ENCODE measurements around the gene ELMOD1.
"Not testable (repeated sequence)": the region's sequence is repeated elsewhere in the genome, so short reads cannot be mapped to it uniquely, and the experiment has no call there.

The ELMOD1 gene

DNA sequence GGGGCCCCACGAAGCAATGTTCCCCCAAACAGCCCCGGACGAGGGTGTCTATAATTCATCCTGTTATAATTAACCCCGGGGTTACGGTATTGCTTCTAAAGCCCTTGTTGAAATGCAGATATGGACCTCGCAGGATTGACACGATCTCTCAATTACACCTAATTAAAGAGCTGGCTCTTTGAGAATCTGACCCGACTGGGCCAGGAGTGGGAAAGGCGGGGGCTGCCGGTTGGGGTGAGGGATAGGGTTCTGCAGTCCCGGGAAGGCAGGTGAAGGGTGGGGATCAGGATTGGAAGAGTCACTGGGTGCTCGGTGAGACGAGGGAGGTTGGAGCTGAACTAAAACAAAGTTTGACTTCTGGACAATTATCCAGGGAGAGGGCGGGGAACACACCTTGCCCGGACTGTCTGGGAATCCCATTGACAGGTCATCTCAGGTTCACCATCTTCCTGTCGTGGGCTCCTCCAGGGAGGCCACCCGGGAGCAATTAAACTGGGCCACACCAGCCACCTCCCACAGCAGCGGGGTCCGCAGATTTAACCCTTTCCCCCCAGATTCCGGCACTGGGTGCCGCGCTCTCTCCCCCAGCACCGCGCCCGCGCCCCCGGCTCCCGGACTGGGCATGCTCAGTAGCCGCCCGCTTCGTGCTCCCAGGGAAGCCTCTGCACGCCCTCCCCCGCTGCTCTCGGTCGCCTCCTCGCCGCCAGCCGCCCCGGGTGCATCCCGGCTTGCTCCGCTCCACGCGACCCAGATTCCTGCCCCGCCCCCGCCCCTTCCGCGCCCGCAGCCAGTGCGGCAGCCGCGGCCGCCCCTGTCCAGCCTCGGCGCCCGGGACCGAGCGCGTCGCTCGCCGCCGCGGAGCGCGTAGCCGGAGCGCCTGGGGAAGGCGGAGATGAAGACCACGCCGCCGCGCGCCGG is at the start of gene ELMOD1:
ELMOD1 (plus strand) TSS at position 688 of the 918 bp plus-strand sequence. CDS start 27,043 bp downstream, outside the sequence.
- DNase-seq (ENCODE audit: low read depth in 2 of 2): no peak

- no peak for DNase-seq (ENCODE audit: low read depth in 2 of 2)
Observed at GRCh38 chr11:107545101-107545514, 45.8 kb upstream of the ELMOD1 start.

GRCh38 chr11:107547961-107548360 is 43.0 kb upstream of the ELMOD1 start:
- no peak for DNase-seq (ENCODE audit: low read depth in 2 of 2)

GRCh38 chr11:107549253-107549953 is 41.5 kb upstream of the ELMOD1 start:
- DNase-seq (ENCODE audit: low read depth in 2 of 2): no peak

DNA sequence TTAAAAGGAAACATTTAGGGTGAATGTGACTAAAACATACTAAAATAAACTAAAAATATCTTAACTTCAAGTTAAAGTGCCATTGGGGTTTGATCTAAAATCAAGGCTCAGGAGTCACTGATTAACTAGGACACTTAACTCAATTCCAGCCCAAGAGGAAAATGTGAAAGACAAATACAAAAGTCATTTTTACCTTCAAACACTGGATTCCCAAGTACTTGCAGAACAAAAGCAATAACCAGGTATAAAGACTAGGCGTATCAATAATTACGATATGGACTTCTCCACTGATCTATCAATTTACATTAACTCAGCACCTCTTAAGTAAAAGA is 41.0 kb upstream of the ELMOD1 start:
- no peak for DNase-seq (ENCODE audit: low read depth in 2 of 2)

DNA sequence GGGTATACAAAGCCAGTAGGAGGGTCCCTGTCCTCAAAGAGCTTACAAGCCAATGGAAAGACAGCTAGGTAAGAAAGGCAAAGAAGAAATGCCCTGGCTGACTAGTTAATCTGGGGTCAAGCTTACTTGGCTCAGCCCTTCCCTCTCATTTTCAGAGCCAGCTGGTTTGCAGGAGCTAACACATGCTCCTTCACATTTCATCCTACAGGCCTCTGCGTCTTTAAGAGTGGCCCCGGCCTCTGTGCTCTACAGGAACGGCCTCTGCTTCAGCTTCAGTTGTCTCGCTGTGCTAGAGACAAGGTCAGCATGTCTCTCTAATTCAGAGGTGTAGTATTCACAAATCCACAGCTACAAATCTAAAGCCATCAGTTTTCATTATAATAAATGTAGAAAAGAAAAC is 40.6 kb upstream of the ELMOD1 start:
- DNase-seq (ENCODE audit: low read depth in 2 of 2): no peak

DNA sequence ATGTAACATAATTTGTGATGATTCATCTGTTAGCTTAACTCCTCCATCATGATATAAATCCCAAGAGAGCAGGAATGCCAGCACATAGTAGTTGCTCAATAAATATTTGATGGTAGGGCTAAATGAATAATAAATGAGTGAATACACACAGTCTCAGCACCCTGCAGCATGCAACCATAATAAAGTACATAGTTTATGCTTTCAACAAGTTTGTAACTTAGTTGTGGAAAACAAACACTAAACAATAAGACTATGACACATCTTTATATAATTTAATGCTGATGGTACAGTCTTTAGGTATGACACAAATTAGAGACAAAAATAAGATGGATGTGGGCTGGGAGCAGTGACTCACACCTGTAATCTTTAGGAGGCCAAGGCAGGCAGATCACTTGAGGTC is 29.3 kb upstream of the ELMOD1 start:
- DNase-seq (ENCODE audit: low read depth in 2 of 2): peak; percentile 59 to 63

DNA sequence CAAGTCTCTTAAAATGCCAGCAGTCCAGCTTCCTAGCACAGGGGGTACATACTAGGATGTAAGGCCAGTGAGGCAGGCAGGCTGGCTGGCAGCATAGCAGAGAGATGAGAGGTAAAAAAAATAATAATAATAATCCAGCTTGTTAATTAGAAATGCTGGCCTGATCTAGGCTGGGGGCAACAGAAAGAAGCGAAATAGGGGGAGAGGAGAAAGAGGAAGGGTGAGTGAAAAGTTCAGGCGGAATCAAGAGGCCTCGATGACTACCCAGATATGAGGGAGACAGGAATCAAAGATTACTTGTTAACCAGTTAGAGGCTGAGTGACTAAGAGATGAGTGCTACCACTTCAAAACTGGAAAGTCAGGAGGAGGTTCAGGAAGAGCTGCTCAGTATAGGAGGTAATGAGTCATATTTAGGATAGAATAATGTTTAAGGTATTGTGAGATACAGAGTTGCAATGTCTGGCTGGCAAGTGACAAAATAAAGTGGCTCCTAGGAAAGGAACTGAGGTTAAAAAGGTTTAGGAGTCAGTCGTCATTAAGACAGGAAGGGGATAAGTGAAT is 28.2 kb upstream of the ELMOD1 start:
- DNase-seq (ENCODE audit: low read depth in 2 of 2): peak; percentile 52 to 58

- no peak for DNase-seq (ENCODE audit: low read depth in 2 of 2)
Observed at GRCh38 chr11:107563702-107564101, 27.2 kb upstream of the ELMOD1 start.

- no peak for DNase-seq (ENCODE audit: low read depth in 2 of 2)
Observed at GRCh38 chr11:107564877-107565218, 26.1 kb upstream of the ELMOD1 start.

DNA sequence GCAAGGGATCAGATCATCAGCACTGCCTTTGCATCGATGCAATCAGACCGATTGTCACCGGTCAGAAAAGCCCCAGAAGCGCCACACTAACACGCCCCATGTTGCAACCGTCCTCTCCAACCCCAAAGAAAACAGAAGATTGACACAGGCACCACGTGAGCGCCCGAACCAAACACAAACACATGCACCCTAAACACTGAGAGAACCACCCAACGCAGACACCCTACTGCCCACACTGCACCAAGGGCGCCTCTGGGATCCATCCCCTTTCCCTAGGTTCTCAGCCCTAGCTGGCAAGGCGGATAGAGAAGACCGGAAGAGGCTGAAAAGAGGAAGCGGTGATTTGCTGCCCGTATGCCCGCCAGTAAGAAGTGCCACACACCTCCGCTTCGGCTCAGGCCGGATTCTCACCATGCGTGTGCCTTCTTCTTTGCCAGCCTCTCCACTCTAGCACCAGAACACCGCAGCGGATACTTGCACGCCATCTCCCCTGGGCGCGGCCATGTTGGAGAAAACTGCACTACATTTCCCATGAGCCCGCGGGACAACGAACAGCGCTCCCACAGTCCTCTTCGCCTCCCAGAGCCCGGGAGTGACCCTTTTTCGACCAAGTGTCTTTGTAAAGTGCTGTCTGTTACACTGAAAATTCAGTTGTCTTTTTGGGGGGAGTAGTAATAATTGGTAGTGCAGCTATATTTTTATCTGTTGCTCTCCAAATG is 25.6 kb upstream of the ELMOD1 start, which contains the start of gene ALKBH8:
ALKBH8 (minus strand) TSS at position 517 of the 719 bp plus-strand sequence. CDS start 4,842 bp downstream, outside the sequence.
- DNase-seq (ENCODE audit: low read depth in 2 of 2): no peak

- DNase-seq (ENCODE audit: low read depth in 2 of 2): not testable (repeated sequence)
Observed at GRCh38 chr11:107565955-107566501, 24.9 kb upstream of the ELMOD1 start.

DNA sequence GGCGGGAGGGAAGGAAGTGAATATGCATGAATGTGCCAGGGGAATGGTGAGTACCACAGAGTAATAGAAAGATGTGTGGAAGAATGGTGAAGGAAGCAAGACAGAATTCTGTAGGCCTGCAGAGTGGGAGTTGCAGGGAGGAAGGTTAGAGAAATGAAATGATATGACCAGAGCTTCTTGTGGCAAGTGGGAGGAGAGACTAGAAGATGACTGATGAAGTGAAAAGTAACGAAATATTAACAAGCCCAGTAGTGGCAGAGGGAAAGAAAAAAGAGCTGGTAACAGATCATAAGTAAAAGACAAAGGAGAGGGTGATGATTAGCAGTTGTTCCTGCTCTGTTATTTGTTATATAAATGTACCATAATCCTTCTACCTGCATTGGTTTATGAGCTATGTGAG is 24.4 kb upstream of the ELMOD1 start:
- DNase-seq (ENCODE audit: low read depth in 2 of 2): no peak

GRCh38 chr11:107567739-107568335 is 23.1 kb upstream of the ELMOD1 start:
- DNase-seq (ENCODE audit: low read depth in 2 of 2): no peak

GRCh38 chr11:107570015-107570414 is 20.9 kb upstream of the ELMOD1 start:
- DNase-seq (ENCODE audit: low read depth in 2 of 2): no peak

GRCh38 chr11:107573438-107573837 is 17.5 kb upstream of the ELMOD1 start:
- DNase-seq (ENCODE audit: low read depth in 2 of 2): no peak

- DNase-seq (ENCODE audit: low read depth in 2 of 2): not testable (repeated sequence)
Observed at GRCh38 chr11:107576497-107577345, 14.2 kb upstream of the ELMOD1 start.

DNA sequence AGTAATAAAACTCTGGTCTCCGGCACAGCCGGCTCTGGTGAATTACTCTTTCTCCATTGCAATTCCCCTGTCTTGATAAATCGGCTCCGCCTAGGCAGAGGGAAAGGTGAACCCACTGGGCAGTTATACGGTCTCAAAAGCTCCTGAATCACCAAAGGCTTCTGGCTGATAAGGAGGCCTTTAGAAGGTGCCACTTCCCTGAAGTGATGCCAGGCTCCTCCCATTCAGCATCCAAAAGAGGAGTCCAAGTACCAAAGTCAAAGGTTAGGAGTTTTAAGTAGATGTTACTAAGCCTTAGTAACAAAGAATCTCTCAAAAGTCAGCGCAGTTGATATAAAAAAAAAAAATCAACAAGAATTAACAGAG is 13.6 kb upstream of the ELMOD1 start:
- no peak for DNase-seq (ENCODE audit: low read depth in 2 of 2)

DNA sequence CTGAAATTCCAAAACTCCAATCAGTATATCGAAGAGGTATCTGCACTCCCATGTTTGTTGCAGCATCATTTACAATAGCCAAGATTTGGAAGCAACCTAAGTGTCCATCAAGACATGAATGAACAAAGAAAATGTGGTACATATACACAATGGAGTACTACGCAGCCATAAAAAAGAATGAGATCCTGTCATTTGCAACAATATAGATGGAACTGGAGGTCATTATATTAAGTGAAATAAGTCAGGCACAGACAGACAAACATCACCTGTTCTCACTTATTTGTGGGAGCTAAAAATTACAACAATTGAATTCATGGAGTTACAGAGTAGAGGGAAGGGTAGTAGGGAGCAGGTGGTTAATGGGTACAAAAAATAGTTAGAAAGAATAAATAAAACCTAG is 11.8 kb upstream of the ELMOD1 start:
- DNase-seq (ENCODE audit: low read depth in 2 of 2): not testable (repeated sequence)

- DNase-seq (ENCODE audit: low read depth in 2 of 2): no peak
Observed at GRCh38 chr11:107581147-107581546, 9.8 kb upstream of the ELMOD1 start.

Measured in fibroblast of skin of left quadriceps (primary cell).